DND-41 (cell line): ENCODE measurements around the gene ZNF18.

Source experiments
- EZH2 ChIP-seq: IDR thresholded peaks from 3 replicates; pipeline ENCODE4 v1.6.1; 2012; ENCODE audit warnings: borderline replicate concordance, low read depth, mild to moderate bottlenecking, moderate library complexity, low read length, inconsistent platforms; ENCODE audit not compliant: severe bottlenecking
- TF ChIP-seq, protein P1 (sequence below): IDR thresholded peaks from 2 replicates; pipeline ENCODE4 v1.5.1; 2012; ENCODE audit warnings: borderline replicate concordance, low read length, moderate library complexity, mild to moderate bottlenecking; ENCODE audit not compliant: poor library complexity, severe bottlenecking; ENCODE audit errors: extremely low read depth

DNA sequence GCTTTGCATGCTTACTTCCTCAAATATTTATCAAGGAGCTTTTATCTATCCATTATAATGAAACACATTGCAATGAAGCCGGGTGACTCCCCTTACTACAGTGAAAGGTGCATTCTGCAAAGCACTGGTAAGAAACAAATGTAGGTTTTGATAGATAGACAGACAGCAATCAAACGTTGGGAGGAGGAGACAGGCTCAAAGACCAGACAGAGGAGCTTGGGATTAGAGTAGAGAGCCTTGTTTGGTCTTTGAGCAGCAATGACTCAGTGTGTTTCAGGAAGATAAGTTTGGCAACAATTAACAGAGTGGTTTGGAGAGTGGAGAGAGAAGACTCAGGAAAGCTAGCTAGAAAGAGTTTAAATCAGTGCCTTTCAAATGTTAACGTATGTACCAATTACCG, 68.8 kb downstream of the ZNF18 start:
- TF ChIP-seq EZH2, result no peak
- TF ChIP-seq, protein P1, sequence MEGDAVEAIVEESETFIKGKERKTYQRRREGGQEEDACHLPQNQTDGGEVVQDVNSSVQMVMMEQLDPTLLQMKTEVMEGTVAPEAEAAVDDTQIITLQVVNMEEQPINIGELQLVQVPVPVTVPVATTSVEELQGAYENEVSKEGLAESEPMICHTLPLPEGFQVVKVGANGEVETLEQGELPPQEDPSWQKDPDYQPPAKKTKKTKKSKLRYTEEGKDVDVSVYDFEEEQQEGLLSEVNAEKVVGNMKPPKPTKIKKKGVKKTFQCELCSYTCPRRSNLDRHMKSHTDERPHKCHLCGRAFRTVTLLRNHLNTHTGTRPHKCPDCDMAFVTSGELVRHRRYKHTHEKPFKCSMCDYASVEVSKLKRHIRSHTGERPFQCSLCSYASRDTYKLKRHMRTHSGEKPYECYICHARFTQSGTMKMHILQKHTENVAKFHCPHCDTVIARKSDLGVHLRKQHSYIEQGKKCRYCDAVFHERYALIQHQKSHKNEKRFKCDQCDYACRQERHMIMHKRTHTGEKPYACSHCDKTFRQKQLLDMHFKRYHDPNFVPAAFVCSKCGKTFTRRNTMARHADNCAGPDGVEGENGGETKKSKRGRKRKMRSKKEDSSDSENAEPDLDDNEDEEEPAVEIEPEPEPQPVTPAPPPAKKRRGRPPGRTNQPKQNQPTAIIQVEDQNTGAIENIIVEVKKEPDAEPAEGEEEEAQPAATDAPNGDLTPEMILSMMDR, result no peak
